Esophagus muscularis mucosa (tissue), 4 donors: Measurements from ENCODE around the gene ZNF138.

Experiments used
- CTCF ChIP-seq, 3 experiments: fragments of 200-600 bp in 2 of 3; fragments of 450-650 bp in 1 of 3; sonication (generic) in 2 of 3; IDR thresholded peaks; one replicate each; pipeline ENCODE4 v1.5.1; 2017 to 2019; ENCODE audit warnings: antibody characterized with exemption in 3 of 3, mild to moderate bottlenecking in 2 of 3, moderate library complexity in 1 of 3
- EP300 ChIP-seq: sonication (generic); formaldehyde crosslinking; IDR thresholded peaks from one replicate; pipeline ENCODE4 v1.6.1; 2017; ENCODE audit warnings: antibody characterized with exemption
- POLR2AphosphoS5 ChIP-seq, 2 donors: sonication (generic); formaldehyde crosslinking; IDR thresholded peaks; one replicate each; pipeline ENCODE4 v1.6.1; 2017; ENCODE audit warnings: antibody characterized with exemption in 2 of 2

- TF ChIP-seq POLR2AphosphoS5 (IDR thresholded peaks at IDR 0.05) = no peak
- TF ChIP-seq EP300 = no peak
- TF ChIP-seq CTCF (IDR thresholded peaks at IDR 0.05) = no peak
These were observed 18.9 kb upstream of the ZNF138 start for GRCh38 chr7:64775289-64775688.
